HUES48 (cell line): ENCODE data around the gene DNAJA4.
A peak's percentile ranks its signal among the peaks of the same experiment; 100 is the strongest.

Source experiments
- H3K27ac ChIP-seq: one replicate; pipeline ENCODE4 v1.7.0; 2013; ENCODE audit warnings: low read depth, low read length, inconsistent platforms
- H3K27me3 ChIP-seq: 2 replicates; pipeline ENCODE4 v1.6.1; 2013; ENCODE audit warnings: mild to moderate bottlenecking, low read length; ENCODE audit not compliant: control insufficient read depth, insufficient read depth
- H3K36me3 ChIP-seq: 2 replicates; pipeline ENCODE4 v1.6.1; 2013; ENCODE audit warnings: low read length; ENCODE audit not compliant: control insufficient read depth, insufficient read depth
- H3K4me1 ChIP-seq: 2 replicates; pipeline ENCODE4 v1.6.1; 2013; ENCODE audit warnings: mild to moderate bottlenecking, low read length; ENCODE audit not compliant: control insufficient read depth, insufficient read depth
- H3K4me3 ChIP-seq: 2 replicates; pipeline ENCODE4 v1.5.1; 2013; ENCODE audit warnings: mild to moderate bottlenecking, low read depth, low read length
- H3K9ac ChIP-seq: 2 replicates; pipeline ENCODE4 v1.6.1; 2013; ENCODE audit warnings: mild to moderate bottlenecking, low read depth, low read length, moderate library complexity
- H3K9me3 ChIP-seq: 2 replicates; pipeline ENCODE4 v1.6.1; 2013; ENCODE audit warnings: low read length; ENCODE audit not compliant: control insufficient read depth, insufficient read depth

Gene DNAJA4

GRCh38 chr15:78232951-78233350, 31.4 kb upstream of the DNAJA4 start:
- no peak overlapping the region for H3K27ac ChIP-seq
- H3K9me3 ChIP-seq = no peaks in the 10 kb centered on the region
- H3K27me3 ChIP-seq = no peaks in the 10 kb centered on the region
- no peak overlapping the region for H3K4me3 ChIP-seq
- no peaks in the 10 kb centered on the region for H3K36me3 ChIP-seq
- no peak overlapping the region for H3K9ac ChIP-seq
- peaks cover 17% of the 10 kb centered on the region for H3K4me1 ChIP-seq

GRCh38 chr15:78233496-78233895, 30.9 kb upstream of the DNAJA4 start:
- Histone ChIP-seq H3K27ac (no peak overlapping the region), H3K4me1 (peaks cover 17% of the 10 kb centered on the region), H3K27me3 (no peaks in the 10 kb centered on the region), H3K36me3 (no peaks in the 10 kb centered on the region), H3K4me3 (no peak overlapping the region), H3K9me3 (no peaks in the 10 kb centered on the region), H3K9ac (no peak overlapping the region)

GRCh38 chr15:78234515-78235040, 29.8 kb upstream of the DNAJA4 start, which contains the start of gene ACSBG1:
Gene ACSBG1, minus strand, starts transcription at chr15:78234565. Its CDS starts 64 bp downstream, at chr15:78234501.
- Histone ChIP-seq H3K27me3 (no peaks in the 10 kb centered on the region), H3K27ac (peak within 1 kb of the TSS; percentile 39), H3K36me3 (no peaks in the 10 kb centered on the region), H3K4me1 (peaks cover 17% of the 10 kb centered on the region), H3K9ac (no peak within 1 kb of the TSS), H3K4me3 (no peak within 1 kb of the TSS), H3K9me3 (no peaks in the 10 kb centered on the region)

GRCh38 chr15:78236491-78236890, 27.9 kb upstream of the DNAJA4 start:
- Histone ChIP-seq H3K27me3 (no peaks in the 10 kb centered on the region), H3K27ac (no peak overlapping the region), H3K9me3 (no peaks in the 10 kb centered on the region), H3K36me3 (no peaks in the 10 kb centered on the region), H3K9ac (no peak overlapping the region), H3K4me3 (no peak overlapping the region), H3K4me1 (peaks cover 17% of the 10 kb centered on the region)

GRCh38 chr15:78237146-78237545, 27.2 kb upstream of the DNAJA4 start:
- Histone ChIP-seq H3K36me3 (no peaks in the 10 kb centered on the region), H3K9ac (no peak overlapping the region), H3K4me1 (peaks cover 17% of the 10 kb centered on the region), H3K4me3 (no peak overlapping the region), H3K27me3 (no peaks in the 10 kb centered on the region), H3K27ac (no peak overlapping the region), H3K9me3 (no peaks in the 10 kb centered on the region)

- Histone ChIP-seq H3K9ac (no peak overlapping the region), H3K4me1 (peaks cover 14% of the 10 kb centered on the region), H3K4me3 (no peak overlapping the region), H3K27ac (no peak overlapping the region), H3K27me3 (no peaks in the 10 kb centered on the region), H3K36me3 (no peaks in the 10 kb centered on the region), H3K9me3 (no peaks in the 10 kb centered on the region)
Measured at GRCh38 chr15:78239811-78240210, 24.6 kb upstream of the DNAJA4 start.

GRCh38 chr15:78241017-78241416, 23.3 kb upstream of the DNAJA4 start:
- Histone ChIP-seq H3K27ac (no peak overlapping the region), H3K4me3 (no peak overlapping the region), H3K9ac (no peak overlapping the region)

GRCh38 chr15:78242128-78242527, 22.2 kb upstream of the DNAJA4 start:
- no peaks in the 10 kb centered on the region for H3K9me3 ChIP-seq
- no peaks in the 10 kb centered on the region for H3K36me3 ChIP-seq
- peaks cover 10% of the 10 kb centered on the region for H3K4me1 ChIP-seq
- H3K4me3 ChIP-seq = no peak overlapping the region
- H3K27me3 ChIP-seq = no peaks in the 10 kb centered on the region
- H3K9ac ChIP-seq = no peak overlapping the region
- H3K27ac ChIP-seq = no peak overlapping the region

More at GRCh38 chr15:78241017-78241416, 23.3 kb upstream of the DNAJA4 start:
- Histone ChIP-seq H3K36me3 (no peaks in the 10 kb centered on the region), H3K9me3 (no peaks in the 10 kb centered on the region), H3K4me1 (peaks cover 10% of the 10 kb centered on the region), H3K27me3 (no peaks in the 10 kb centered on the region)

- Histone ChIP-seq H3K4me1 (peaks cover 10% of the 10 kb centered on the region), H3K4me3 (no peak overlapping the region), H3K27me3 (no peaks in the 10 kb centered on the region), H3K36me3 (no peaks in the 10 kb centered on the region), H3K9ac (no peak overlapping the region), H3K27ac (peak overlapping the region; percentile 9), H3K9me3 (no peaks in the 10 kb centered on the region)
Measured at GRCh38 chr15:78243058-78243457, 21.3 kb upstream of the DNAJA4 start.

GRCh38 chr15:78243491-78243941, 20.8 kb upstream of the DNAJA4 start:
- Histone ChIP-seq H3K9me3 (no peaks in the 10 kb centered on the region), H3K27me3 (no peaks in the 10 kb centered on the region), H3K27ac (no peak overlapping the region), H3K36me3 (no peaks in the 10 kb centered on the region), H3K4me3 (no peak overlapping the region), H3K4me1 (peaks cover 10% of the 10 kb centered on the region), H3K9ac (no peak overlapping the region)

- no peak overlapping the region for H3K27ac ChIP-seq
- H3K4me1 ChIP-seq = peaks cover 10% of the 10 kb centered on the region
- no peaks in the 10 kb centered on the region for H3K27me3 ChIP-seq
- no peaks in the 10 kb centered on the region for H3K36me3 ChIP-seq
- no peaks in the 10 kb centered on the region for H3K9me3 ChIP-seq
- no peak overlapping the region for H3K4me3 ChIP-seq
- H3K9ac ChIP-seq = no peak overlapping the region
Measured at GRCh38 chr15:78244101-78244500, 20.3 kb upstream of the DNAJA4 start.
